NCI-H2107 treated with DMSO at 0.1 percent for 48 hours (cell line): ENCODE measurements around the gene NOL3.

Source experiments
- DNase-seq: peaks from one replicate; lab custom pipeline; 2025; ENCODE audit not compliant: unreplicated experiment; lab: John Stamatoyannopoulos, UW

The NOL3 gene

DNA sequence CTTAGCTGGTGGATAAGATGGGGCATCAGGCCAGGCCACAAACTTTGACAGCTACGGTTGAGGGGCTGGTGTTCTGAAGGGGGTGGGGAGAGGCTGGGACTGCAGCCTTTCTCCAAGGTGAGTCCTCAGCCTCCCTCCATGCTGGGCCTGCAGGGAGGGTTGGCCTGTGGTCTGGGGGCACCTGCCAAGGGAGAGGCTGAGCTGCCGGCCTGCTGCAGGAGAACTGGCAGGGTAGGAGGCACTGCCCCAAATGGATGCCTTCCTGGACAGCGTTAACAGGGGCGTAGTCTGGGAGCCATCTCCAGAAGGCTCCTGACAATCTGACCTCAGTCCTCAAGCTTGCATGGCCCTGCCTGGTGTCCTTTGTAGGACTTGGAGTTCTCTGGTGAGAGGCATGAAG, 33.7 kb downstream of the NOL3 start:
- DNase-seq: no peak

DNA sequence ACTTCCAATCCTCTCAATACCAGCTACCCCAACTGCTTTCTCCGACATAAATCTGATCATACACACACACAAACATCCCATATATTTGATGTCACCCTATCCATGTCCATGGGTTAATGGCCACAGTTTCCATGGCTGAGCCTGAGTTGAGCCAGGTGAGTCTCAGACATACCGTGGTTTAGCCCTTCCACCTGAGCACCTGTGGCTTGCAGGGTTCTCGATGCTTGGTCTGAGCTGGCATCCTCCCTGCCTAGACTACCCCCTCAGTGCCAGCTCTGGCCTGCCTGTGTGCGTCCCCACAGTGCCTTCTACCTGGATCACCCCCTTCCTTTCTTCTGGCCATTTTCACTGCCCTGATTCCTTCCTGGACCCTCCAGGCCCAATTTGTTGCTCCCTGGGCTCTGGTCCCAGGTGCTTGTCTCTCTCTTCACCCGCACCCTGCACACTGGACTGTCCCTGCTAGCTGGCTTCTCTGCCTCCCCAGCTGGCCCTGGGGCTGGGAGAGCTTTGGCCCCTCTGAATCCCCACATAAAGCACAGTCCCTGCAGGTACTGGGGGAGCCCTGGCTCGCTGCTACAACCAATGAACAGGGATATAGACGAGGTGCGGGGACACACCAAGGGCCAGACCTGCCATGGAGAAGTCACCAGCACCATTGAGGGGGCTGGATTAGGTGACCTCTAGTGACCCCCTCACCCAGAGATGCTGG, 35.9 kb downstream of the NOL3 start:
- DNase-seq: no peak

DNA sequence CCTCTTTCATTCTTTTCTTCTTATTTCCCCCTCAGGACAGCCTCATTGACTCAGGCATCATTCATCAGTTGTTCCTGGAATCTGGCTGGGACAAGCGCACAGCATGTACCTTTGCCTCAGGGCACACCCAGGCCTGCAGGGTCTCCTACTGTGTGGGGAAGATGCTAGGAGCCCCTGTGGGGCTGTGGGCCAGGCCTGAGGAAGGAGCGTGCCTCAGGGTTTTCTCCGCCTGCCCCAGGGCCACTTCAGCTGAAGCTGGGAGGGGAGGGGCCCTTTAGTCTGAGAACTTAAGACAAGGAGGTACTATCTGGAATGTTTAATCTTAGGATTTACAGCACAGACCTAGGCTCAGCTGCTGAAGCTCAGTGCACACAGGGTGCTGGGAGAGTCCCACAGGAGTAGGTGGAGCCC, 36.5 kb downstream of the NOL3 start:
- no peak for DNase-seq

DNA sequence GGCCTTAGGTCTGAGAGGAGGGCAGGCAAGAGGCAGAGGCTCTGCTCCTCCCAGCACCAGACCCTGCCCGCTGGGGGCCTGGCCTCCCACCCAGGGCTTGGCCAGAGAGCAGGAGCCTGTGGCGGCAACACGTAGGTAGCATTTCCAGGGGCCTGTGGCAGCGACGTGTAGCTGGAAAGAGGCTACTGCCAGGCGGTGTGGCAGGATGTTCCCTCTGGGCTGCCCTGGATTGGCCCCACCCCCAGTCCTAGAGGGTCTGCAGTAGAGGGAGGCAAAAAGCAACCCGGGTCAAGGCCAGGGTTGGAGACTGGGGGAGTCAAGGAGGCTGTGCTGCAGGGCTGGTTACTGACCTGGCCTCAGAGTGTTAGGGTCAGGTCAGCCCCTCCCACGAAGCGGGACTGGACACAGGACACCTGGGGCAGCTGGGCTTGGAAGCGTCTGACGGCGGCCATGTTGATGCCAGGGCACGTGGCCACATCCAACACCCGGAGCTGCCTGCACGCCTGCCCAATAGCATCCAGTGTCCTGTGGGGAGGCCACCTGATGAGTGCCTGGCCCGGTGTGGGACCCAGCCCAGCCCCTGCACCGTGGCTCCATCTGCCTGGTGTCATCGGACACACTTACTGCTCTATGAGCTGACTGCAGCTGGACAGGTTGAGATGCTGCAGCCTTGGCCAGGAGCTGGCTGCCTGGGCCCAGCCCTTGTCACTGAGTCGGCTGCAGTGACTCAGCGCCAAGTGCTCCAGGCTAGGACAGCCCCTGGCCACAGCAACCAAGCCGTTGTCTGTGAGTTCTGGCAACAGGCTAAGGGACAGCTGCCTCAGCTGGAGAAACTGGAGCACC, 37.1 kb downstream of the NOL3 start:
- DNase-seq: no peak

DNA sequence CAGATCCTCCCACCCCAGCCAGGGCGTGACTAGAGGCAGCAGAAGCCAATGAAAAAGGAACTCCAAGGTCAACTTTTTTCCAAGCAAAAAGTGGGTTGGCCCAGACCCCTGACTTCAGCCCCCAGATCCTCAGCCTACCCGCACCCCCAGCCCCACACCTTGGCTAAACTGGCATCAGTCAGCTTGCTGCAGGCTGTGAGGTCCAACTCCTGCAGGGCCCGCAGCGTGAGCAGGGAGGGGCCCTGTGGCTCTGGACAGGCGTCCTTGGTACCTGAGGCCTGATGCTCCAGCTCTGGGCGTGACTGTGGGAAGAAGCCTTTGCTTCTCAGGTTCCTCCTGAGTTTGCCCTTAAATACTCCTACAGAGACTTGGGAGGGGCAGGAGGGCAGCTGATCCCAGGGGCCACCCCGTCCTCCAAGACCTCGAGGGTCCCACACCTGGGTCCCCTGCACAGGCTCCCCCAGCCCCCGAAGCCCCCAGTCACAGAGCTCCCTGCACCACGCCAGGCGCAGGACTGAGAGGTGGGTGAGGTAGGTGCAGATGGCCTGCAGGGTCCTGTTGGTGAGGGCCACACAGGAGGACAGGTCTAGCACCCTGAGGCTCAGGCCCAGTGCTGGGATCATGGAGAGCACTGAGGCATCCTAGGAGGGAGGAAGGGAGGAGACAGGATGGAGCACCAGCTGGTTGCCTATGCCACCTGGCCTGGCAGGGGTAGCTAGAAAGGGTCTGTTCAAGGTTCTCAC, 38.0 kb downstream of the NOL3 start:
- DNase-seq: no peak

DNA sequence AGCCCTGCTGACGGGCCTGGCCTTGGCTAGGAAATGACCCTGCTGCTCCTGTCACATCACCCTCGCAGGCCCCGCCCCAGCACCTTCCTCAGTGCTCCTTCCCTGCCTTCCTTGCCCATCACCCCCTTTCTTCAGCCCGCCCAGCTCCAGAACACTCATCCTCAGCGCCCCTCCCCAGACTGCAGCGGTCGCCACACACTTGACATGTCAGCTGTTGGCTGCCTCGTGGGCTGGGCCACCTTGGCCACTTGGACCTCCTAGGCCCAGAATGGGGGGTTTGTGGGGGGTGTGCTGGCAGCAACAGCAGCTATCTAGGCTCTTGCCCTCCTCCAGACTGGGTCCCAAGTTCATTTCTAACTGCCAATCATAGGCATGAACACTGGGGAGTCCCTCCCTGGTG, 39.2 kb downstream of the NOL3 start:
- DNase-seq: no peak

DNA sequence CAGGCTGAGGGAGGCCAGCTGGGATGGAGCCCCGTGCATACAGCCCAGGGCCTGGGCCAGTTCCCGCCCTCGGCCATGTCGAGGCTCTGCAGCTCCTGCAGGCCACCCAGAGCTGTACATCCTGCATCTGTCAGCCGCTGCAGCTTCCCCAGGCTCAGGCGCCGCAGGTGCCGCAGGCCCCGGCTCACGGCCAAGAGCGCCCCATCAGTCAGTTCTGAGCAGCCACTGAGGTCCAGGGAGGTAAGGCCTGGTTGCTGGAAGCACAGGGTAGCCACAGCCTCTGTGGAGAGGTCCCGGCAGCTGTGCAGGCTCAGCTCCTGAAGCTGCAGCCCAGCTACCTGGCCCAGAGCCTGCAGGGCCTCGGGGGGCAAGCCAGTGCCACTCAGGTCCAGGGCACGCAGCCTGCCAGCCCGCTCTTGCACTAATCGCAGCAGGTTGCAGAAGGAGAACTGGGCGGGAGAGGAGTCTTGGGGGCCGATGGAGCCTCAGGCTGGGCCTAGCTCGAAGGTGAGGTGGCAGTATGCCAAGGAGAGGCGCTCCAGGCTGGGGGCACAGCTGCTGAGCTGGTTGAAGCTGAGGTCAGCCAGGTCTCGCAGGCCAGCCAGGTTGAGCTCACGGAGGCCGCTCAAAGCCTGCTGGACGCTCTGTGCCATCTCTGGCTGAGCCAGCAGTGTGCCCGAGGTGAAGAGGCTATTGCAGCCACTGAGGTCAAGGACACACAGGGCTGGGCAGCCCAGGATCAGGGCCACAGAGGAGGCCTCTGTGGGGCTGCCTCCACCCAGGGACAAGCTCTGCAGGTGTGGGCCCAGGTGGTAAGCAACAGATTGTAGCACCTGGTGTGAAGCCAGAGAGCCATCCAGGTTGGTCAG, 40.0 kb downstream of the NOL3 start:
- no peak for DNase-seq

DNA sequence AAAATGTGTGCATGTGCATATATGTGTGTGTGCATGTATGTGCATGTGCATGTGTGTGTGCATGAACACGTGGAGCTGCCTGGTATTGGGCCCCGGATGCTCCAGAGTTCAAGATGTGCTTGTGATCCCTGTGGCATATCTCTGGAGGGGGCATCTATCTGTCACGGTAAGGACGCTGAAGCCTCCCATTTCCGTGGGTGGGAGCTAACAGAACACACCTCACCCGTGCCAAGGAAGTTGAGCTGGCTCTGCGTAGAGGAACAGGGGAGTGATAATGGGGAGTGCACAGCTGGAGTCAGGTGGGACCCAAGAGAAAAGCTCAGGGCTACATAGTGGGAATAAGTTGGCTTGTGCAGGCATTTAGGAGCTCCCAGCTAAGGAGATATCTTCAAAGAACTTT, 41.3 kb downstream of the NOL3 start:
- no peak for DNase-seq

DNA sequence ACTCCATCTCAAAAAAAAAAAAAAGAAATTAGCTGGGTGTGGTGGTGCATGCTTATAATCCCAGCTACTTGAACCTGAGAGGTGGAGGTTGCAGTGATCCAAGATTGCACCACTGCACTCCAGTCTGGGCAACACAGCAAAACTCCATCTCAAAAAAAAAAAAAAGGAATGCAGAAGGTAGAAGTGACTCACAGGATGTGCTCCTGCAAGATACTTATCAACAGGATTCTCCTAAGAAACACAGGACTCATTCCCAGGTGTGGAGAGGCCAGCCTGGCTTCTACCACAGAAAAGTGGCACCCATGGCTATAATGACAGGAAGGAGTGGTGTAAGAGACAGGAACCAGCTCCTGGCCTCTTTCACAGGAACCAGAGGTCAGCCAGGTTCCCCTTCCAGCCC, 42.4 kb downstream of the NOL3 start:
- no peak for DNase-seq

DNA sequence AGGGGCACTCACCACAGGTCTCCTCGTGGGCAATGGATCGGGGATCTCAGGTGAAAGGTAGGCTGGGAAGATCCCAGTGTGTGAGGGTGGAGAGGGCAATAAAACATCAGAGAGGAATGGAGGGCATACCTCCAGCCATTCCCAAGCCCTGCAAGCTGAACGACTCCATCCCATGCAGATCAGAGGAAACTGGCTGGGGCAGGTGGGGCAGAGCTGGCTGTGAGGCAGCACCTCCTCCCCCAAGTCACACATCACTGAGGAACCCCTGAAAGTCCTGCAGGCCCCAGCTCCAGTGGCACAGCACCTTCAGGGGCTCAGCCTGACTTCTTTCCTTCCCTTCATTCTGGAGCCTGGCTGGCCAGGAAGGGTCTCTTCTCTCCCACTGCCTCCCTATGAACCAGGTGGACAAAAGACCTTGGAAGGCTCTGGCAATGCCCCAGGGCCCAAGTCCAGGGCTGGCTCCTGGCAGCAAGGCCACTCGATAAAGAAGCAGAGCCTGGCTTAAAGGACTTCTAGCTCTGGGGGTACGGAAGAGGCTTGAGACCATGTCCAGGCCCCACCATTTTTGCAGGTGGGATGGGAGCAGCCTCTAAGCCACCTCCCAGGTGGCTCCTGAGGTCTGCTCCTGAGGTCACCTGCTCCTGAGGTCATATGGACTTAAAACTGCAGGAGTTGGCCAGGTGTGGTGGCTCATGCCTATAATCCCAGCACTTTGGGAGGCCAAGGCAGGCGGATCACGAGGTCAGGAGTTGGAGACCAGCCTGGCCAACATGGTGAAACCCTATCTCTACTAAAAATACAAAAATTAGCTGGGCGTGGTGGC, 43.1 kb downstream of the NOL3 start:
- DNase-seq: no peak

DNA sequence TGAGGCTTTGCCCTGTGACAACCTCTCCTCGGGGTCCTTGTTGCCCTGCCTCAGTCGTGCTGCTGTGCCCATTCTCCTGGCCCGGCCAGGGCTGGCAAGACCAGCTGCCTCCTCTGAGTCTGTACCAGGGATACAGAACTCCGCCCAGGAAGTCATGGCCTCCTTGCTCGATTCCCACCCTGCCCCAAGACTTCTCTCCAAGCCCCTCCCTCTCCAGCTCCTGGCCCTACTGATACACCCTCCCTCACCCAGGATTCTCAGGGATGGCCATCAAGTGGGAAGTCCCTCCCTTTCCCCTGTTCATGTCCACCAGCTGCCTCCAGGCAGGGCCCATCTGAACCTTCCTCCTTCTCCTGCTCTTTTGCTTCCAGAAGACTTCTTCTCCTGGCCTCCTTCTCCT, 45.4 kb downstream of the NOL3 start:
- no peak for DNase-seq

DNA sequence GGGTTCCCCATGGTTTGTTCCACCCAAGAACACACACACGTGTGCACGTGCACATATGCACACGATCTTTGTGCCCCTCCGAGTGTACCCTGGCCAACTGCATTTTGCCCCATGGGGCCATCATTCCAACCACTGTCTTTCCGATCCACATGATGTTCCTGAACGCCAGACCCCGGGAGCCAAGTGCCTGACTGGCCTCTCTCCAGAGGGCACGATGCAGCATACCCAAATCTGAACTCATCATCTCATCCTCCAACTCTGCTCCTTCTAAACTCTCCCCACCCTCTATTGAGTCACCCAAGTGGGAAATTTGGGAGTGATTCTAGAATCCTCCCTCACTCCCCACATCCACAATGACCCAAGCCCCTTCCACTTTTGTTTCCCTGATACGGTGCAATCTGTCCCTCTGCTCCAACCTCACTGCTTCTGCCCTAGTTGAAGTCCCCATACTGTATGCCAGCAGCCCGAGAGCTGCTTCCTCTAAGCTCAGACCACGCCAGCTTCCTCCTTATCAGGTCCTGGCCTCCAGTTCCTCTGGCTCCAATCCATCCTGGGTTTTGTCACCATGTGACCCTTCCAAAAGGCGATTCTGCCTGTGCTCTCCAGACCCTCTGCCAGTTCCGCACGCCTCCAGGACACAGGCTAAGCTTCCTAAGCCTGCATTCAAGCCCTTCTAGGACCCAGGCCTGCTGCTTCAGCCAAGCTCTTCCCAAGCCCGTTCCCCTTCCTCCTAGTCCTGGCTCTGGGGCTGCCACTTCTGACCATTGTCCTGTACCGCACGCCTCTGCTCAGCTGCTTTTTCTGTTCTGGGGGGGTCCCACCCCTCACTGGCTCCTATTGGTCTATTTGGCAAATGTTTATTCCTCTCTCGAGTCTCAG, 46.5 kb downstream of the NOL3 start:
- no peak for DNase-seq

DNA sequence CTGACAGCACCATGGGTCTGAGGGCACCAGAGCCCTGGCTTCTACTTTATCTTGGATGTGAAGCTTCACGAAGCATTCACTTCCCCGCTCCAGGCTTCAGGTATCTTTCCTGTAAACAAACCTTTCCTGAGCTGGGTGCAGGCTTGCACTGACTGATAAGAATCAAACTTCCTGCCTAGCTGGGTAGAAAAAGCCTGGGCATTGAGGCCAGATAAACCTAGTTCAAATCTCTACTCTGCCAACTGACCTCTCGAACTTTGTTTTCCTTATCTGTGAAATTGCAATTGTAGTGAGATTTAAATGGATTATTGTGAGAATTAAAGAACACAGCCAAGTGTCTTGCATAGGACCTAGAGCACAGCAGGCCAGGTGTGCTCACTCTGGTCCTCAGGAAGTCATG, 53.7 kb downstream of the NOL3 start:
- DNase-seq: no peak
